Glomerular endothelial cell (primary cell): Measurements from ENCODE around the gene RIC1. TPM values are rescaled to one million over a fixed set of nuclear protein-coding genes. Genes with fewer than 3 reads are reported as not detected.
"Not testable (repeated sequence)": the region's sequence is repeated elsewhere in the genome, so short reads cannot be mapped to it uniquely, and the experiment has no call there.

ENCODE experiments used
- DNase-seq: peaks from one replicate; pipeline ENCODE4 v3.0.0-alpha.2; 2011; ENCODE audit warnings: low read depth, low spot score; ENCODE audit errors: extremely low read depth
- total RNA-seq: library from RNA; depleted of rRNA; stranded (reverse); fragments of >200 nt; gene quantifications from 2 replicates; pipeline ENCODE4 v1.2.3, GENCODE V29; 2015

Gene RIC1
- total RNA-seq, 1 donor from 2014 or later: 36.7 TPM

- no peak for DNase-seq
Measured at GRCh38 chr9:5720151-5720550, 91.2 kb downstream of the RIC1 start.

GRCh38 chr9:5721279-5722087 is 92.6 kb downstream of the RIC1 start:
- DNase-seq: no peak

- DNase-seq: not testable (repeated sequence)
Measured at GRCh38 chr9:5722679-5723078, 93.8 kb downstream of the RIC1 start.

- DNase-seq: no peak
Measured at GRCh38 chr9:5735072-5735471, 106.2 kb downstream of the RIC1 start.

GRCh38 chr9:5736563-5737346 is 107.8 kb downstream of the RIC1 start:
- no peak for DNase-seq

- DNase-seq: no peak
Measured at GRCh38 chr9:5743109-5743508, 114.2 kb downstream of the RIC1 start.

- DNase-seq: no peak
Measured at GRCh38 chr9:5748438-5748837, 119.5 kb downstream of the RIC1 start.

GRCh38 chr9:5749306-5749705 is 120.4 kb downstream of the RIC1 start:
- no peak for DNase-seq

- DNase-seq: no peak
Measured at GRCh38 chr9:5750569-5750968, 121.7 kb downstream of the RIC1 start.

- no peak for DNase-seq
Measured at GRCh38 chr9:5756633-5757032, 127.7 kb downstream of the RIC1 start.

- DNase-seq: no peak
Measured at GRCh38 chr9:5760338-5760737, 131.4 kb downstream of the RIC1 start.

GRCh38 chr9:5762421-5762820 is 133.5 kb downstream of the RIC1 start:
- no peak for DNase-seq

- DNase-seq: no peak
Measured at GRCh38 chr9:5764130-5764868, 135.4 kb downstream of the RIC1 start.

GRCh38 chr9:5767968-5768932 is 139.3 kb downstream of the RIC1 start:
- no peak for DNase-seq

- no peak for DNase-seq
Measured at GRCh38 chr9:5773324-5773999, 144.6 kb downstream of the RIC1 start.

GRCh38 chr9:5778805-5779204 is 149.9 kb downstream of the RIC1 start:
- no peak for DNase-seq

- not testable (repeated sequence) for DNase-seq
Measured at GRCh38 chr9:5779705-5780218, 150.9 kb downstream of the RIC1 start.

GRCh38 chr9:5783420-5783819 is 154.5 kb downstream of the RIC1 start:
- not testable (repeated sequence) for DNase-seq

- no peak for DNase-seq
Measured at GRCh38 chr9:5783982-5784381, 155.1 kb downstream of the RIC1 start.
